Breast epithelium (tissue), 3 donors: ENCODE measurements around the gene UNC45A.

Experiments
- POLR2A ChIP-seq: fragments of 450-650 bp; IDR thresholded peaks from one replicate; pipeline ENCODE4 v1.6.1; 2016; ENCODE audit warnings: antibody characterized with exemption, mild to moderate bottlenecking, moderate library complexity
- POLR2AphosphoS5 ChIP-seq, 3 donors: sonication (generic); formaldehyde crosslinking; IDR thresholded peaks; one replicate each; pipeline ENCODE4 v1.6.1; 2017; ENCODE audit warnings: antibody characterized with exemption in 3 of 3
- TF ChIP-seq, protein P1 (sequence below), 3 donors: fragments of 450-650 bp; IDR thresholded peaks; one replicate each; pipeline ENCODE4 v1.5.1; 2016 to 2017; ENCODE audit warnings: antibody characterized with exemption in 3 of 3, mild to moderate bottlenecking in 3 of 3, moderate library complexity in 3 of 3

DNA sequence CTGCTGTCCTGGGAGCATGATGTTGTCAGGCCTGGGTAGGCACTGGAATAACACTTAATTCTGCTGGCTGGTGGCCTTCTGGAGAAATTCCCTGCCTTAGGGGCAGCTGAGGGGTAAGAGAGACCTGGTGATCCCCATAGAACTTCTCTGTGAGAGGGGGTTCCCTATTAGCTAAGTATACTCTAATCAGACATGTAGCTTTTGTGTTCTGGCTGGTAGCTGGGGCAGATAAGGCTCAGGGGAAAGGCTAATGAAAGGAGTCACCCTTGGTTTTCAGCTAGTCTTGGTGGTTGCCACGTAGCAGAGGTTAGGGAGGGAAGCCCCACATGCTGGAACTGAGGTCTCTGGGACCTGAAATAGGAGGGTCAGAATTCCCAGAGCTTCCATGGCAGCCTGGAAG, 1.8 kb upstream of the UNC45A start:
- TF ChIP-seq, protein P1, sequence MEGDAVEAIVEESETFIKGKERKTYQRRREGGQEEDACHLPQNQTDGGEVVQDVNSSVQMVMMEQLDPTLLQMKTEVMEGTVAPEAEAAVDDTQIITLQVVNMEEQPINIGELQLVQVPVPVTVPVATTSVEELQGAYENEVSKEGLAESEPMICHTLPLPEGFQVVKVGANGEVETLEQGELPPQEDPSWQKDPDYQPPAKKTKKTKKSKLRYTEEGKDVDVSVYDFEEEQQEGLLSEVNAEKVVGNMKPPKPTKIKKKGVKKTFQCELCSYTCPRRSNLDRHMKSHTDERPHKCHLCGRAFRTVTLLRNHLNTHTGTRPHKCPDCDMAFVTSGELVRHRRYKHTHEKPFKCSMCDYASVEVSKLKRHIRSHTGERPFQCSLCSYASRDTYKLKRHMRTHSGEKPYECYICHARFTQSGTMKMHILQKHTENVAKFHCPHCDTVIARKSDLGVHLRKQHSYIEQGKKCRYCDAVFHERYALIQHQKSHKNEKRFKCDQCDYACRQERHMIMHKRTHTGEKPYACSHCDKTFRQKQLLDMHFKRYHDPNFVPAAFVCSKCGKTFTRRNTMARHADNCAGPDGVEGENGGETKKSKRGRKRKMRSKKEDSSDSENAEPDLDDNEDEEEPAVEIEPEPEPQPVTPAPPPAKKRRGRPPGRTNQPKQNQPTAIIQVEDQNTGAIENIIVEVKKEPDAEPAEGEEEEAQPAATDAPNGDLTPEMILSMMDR (IDR thresholded peaks at IDR 0.05) = no peak
- TF ChIP-seq POLR2A (no peak), POLR2AphosphoS5 (IDR thresholded peaks at IDR 0.05) (no peak)
